ENCODE results near the gene POLR2A.
A peak's percentile ranks its signal among the peaks of the same experiment; 100 is the strongest.

The POLR2A gene

DNA sequence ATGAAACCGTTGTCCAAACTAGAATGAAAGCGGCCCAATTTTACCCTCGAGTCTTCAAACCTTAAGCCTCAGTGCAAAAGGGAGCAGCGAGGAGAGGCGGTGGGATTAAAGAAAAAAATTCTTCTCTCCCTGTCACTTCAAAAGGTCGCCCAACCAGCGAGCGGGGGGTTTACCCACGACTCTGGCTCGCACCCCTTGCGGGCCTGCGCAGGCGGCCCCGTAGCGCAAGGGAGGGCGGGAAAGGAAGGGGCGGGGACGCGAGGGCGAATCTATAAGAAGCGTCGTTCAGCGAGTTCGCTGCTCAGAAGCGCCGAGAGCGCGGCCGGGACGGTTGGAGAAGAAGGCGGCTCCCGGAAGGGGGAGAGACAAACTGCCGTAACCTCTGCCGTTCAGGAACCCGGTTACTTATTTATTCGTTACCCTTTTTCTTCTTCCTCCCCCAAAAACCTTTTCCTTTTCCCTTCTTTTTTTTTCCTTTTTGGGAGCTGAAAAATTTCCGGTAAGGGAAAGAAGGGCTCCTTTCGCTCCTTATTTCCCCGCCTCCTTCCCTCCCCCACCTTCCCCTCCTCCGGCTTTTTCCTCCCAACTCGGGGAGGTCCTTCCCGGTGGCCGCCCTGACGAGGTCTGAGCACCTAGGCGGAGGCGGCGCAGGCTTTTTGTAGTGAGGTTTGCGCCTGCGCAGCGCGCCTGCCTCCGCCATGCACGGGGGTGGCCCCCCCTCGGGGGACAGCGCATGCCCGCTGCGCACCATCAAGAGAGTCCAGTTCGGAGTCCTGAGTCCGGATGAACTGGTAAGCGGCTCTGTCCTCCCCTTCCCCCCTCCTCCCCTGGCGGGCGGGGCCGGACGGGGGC lies at the start of gene POLR2A:
Gene POLR2A, plus strand, starts transcription at position 300 of the 852 bp plus-strand sequence.
- peak; percentile 97 for DNase-seq (ENCODE audit: low spot score)

- DNase-seq (ENCODE audit: low spot score): peak; percentile 42
These were observed 48.2 kb upstream of the POLR2A start for GRCh38 chr17:7435676-7436555.

GRCh38 chr17:7436556-7437368 lies 47.4 kb upstream of the POLR2A start:
- DNase-seq (ENCODE audit: low spot score): peak; percentile 84

DNA sequence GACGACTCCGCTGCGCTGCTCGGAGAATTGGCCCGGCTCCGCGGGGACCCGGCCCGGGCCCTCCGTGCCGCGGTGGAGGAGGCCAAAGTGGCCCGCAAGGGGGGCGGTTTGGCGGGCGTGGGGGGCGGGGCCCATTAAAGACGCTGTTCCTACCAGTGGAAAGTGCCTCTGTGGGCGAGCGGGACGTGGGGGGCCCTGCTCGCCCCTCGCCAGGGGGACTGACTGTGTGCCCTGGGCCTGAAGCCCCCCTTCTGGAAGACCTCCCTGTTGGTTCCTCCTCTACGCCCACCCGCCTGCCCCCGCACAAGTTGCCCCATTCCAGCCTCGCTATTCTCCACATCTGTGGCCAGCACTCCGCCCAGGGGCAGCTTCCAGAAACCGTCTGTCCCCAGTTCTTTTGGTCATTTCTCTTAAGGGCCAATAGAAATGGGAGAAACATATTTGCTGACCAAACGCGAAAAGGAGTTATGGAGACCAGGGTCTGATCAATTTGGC lies 46.8 kb upstream of the POLR2A start:
- no peak for DNase-seq (ENCODE audit: low spot score)

DNA sequence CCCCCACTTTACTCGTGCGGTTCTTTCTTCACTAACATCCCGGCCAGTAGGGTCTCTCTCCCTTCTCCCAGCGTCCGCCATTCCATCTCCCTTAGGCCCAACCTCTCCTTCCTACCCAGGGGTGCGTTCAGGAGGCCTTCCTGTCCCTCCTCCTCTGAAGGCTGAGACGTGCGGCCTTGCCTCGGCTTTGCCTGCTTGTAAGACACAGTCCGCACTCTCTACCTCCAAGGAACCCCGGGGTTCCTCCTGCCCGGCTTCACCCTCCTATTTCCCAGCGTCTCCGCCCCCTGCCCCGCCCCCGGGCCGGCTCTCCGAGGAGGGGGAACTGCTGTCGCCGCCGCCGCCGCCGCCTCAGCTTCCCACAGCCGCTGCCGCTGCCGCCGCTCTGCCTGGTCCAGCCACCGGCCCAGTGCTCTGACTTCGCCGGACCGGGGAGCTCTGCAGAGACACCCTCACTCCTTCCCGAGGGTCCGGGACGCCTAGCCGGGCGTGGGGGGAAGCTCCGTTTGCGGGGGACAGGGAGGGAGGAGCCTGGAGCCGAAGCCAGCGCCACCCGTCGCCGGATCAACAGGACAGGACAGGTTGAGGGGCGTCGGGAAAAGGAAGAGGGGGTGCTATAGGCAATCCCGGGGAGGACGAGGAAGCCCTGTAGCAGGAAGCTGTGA lies 46.1 kb upstream of the POLR2A start:
- DNase-seq (ENCODE audit: low spot score): no peak

- DNase-seq (ENCODE audit: low spot score): no peak
These were observed 45.3 kb upstream of the POLR2A start for GRCh38 chr17:7438656-7439460.

DNA sequence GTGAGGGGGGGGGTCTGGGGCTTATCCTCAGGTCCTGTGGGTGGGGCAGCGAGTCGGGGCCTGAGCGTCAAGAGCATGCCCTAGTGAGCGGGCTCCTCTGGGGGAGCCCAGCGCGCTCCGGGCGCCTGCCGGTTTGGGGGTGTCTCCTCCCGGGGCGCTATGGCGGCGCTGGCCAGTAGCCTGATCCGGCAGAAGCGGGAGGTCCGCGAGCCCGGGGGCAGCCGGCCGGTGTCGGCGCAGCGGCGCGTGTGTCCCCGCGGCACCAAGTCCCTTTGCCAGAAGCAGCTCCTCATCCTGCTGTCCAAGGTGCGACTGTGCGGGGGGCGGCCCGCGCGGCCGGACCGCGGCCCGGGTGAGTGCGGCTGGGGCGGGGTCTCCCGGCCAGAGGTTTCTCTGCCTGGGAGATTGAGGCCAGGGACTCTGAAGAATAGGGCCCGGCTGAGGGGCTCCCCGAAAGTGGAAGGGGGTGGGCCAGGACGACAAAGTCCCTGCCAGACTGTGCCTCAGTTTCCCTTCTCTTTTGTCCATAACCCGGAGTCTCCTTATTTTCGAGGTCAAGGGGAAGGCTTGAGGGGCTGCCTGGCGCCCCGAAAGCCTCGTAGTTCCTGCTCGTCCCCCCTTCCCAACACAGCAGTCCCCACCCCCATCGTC lies 44.6 kb upstream of the POLR2A start, which contains the start of gene FGF11:
Gene FGF11, plus strand, starts transcription at position 51 of the 651 bp plus-strand sequence. Its CDS starts 109 bp downstream, at position 160.
- DNase-seq (ENCODE audit: low spot score): no peak

GRCh38 chr17:7440113-7440833 lies 43.9 kb upstream of the POLR2A start:
- no peak for DNase-seq (ENCODE audit: low spot score)

- no peak for DNase-seq (ENCODE audit: low spot score)
These were observed 43.4 kb upstream of the POLR2A start for GRCh38 chr17:7440834-7441195.

DNA sequence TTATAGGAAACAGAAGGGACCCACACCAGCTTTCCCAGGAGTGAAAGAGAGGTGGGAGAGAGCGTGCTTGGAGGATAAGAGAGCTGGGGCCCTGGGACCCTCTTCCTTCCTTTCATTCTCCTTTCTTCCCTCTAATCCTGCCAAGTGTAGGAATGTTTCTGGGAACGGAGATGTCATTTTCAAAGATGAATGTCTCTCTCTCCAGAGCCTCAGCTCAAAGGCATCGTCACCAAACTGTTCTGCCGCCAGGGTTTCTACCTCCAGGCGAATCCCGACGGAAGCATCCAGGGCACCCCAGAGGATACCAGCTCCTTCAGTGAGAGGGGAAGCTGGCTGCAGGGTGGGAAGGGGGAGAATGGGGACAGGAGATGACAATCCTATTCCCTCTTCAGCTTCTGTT lies 42.9 kb upstream of the POLR2A start:
- no peak for DNase-seq (ENCODE audit: low spot score)

DNA sequence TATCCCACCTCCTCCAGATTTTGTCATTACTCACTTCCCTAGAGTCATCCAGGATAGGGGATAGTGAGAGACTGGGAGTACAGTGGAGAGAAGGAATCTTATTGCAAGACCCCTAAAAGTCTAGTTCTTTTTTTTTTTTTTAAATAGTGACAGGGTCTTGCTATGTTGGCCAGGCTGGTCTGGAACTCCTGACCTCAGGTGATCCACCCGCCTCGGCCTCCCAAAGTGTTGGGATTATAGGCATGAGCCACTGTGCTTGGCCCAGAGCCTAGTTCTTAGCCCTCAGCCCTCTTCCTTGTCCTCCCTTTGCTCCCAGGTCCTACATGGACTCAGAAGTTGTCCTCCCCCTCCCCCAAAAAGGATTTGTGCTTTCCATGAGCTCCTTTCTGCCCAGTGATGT lies 42.0 kb upstream of the POLR2A start:
- no peak for DNase-seq (ENCODE audit: low spot score)

DNA sequence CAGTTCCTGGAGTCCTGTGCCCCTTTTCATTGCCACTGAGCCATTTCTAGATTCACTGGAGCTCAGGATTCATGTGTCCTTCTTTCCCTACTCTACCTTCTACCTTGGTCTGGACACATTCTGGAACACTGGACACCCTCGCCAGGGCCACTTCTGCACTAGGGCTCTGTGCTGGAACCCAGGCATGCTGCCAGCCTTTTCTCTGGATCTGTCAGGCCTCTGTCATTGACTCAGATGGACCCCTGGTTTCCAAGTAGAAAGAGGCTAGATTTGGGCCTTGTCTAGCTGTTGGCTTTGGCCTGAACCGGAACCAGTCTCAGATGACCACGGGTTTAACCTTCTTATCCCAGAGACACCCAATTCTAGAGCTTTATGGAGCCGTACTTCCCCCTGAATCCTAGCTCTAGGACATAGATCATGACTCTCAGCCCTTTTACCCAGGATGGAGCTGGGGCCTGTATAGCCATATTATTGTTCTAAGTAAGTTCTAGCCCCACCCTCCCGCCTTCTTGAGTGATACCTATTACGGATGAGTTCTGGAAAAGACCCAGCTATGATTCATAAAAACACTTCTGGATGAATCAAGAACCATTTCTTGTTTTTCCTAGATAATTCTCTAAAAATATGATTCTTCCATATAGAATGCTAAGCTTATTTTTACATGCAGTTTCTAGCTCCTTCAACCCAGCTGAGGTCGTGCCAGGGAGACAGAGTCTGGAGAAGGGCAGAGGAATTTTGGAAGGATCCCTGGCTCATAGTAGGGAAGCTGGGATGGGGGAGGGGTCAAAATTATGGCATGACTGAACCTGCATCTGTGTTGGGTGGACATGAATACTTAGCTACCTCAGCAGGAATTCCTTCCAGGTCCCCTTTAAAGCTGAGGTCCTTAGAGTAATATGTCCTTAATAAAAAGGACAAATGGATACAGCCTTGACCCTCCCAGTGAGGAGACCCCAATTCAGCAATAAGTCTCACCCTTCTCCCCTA lies 40.4 kb upstream of the POLR2A start:
- DNase-seq (ENCODE audit: low spot score): no peak

DNA sequence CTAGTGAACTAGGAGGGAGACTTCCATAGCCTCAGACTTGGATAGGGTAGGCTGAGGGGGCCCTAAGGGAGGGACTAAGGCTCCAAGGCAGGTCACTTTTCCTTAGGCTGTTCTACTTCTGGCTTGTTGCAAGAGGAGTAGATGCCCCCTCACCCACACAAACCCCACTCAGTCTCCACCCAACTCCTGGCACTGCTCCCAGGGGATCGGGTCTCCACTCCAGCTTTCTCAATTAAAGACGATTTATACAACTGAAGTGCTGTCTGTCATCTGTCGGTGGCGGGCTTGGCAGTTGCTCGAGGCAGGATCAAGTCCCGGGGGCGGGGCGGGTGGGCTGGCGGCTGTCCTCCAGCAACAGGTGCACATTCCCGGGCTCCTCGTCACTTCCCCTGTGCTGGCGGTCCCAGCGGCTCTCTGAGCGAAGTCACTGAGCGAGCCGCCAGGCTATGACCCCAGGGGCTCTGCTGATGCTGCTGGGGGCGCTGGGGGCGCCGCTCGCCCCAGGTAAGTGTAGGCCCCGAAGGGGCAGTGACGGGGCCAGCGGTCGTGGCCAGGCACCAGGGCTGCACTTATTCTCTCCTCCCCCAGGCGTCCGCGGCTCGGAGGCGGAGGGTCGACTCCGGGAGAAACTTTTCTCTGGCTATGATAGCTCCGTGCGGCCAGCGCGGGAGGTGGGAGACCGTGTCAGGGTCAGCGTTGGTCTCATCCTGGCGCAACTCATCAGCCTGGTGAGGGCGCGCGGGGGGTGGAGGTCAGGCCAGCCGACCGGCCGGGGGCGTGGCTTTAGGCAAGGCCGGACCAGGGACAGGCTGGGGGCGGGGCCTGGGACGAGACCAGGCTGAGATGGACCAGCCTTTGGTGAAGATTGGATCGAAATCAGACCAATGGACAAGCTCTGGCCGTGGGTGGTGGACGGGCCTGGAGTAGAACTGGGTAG lies 39.2 kb upstream of the POLR2A start, which contains the start of gene CHRNB1:
Gene CHRNB1, plus strand, starts transcription at position 380 of the 937 bp plus-strand sequence. Its CDS starts 67 bp downstream, at position 447.
- DNase-seq (ENCODE audit: low spot score): peak; percentile 30

- DNase-seq (ENCODE audit: low spot score): no peak
These were observed 38.6 kb upstream of the POLR2A start for GRCh38 chr17:7445619-7445968.

GRCh38 chr17:7448461-7448860 lies 35.7 kb upstream of the POLR2A start:
- no peak for DNase-seq (ENCODE audit: low spot score)

GRCh38 chr17:7459961-7460545 lies 24.1 kb upstream of the POLR2A start:
- no peak for DNase-seq (ENCODE audit: low spot score)
